HG02623 (cell line): ENCODE data around the gene GRAMD2A.

Source experiments
- ATAC-seq: cut with Tn5 transposase; IDR thresholded peaks from one replicate; pipeline ENCODE4 v1.9.1; 2021; ENCODE audit warnings: moderate library complexity; ENCODE audit not compliant: unreplicated experiment

GRAMD2A gene

GRCh38 chr15:72220687-72221086 lies 23.1 kb upstream of the GRAMD2A start:
- ATAC-seq, result no peak

- ATAC-seq, result no peak
These were observed 19.6 kb upstream of the GRAMD2A start for GRCh38 chr15:72217216-72217615.

DNA sequence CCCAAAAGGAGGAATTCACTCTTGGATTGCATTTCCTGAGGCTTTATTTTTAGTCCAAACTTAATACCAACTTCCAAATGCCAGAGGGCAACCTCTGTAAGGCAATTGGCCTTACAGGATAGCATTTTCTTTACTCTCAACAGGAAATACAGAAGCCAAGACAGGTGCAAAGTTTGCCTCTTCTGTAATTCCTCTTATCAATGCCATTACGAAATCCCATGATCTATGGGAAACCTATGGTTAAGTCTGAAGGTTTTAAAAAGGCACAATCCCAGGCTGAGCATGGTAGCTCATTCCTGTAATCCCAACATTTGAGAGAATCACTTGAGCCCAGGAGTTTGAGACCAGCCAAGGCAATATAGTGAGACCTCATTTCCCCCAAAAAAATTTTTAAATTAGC lies 18.5 kb upstream of the GRAMD2A start:
- no peak for ATAC-seq

GRCh38 chr15:72207558-72208085 lies 10.0 kb upstream of the GRAMD2A start:
- ATAC-seq, result no peak

GRCh38 chr15:72206677-72207000 lies 9.1 kb upstream of the GRAMD2A start:
- ATAC-seq, result no peak

GRCh38 chr15:72205896-72206676 lies 8.5 kb upstream of the GRAMD2A start:
- ATAC-seq, result no peak

- ATAC-seq, result no peak
These were observed 7.7 kb upstream of the GRAMD2A start for GRCh38 chr15:72205273-72205672.

DNA sequence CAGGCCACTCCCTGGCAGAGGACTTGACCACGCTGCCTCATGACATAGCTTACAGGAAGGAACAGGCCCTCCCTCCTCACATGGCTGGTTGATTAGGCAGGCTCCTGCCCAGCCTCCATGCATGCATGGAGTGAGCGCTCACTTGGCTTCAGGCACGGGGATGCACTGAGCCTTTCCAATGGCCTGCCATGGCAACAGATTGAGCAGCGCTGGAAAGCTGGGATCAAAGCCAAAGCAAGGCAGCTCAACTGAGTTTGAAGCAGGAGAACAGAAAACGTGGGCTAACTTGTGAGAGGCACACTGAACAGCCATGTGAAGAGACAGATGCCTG lies 5.9 kb upstream of the GRAMD2A start:
- ATAC-seq, result no peak

GRCh38 chr15:72202801-72203506 lies 5.4 kb upstream of the GRAMD2A start:
- ATAC-seq, result no peak

GRCh38 chr15:72202302-72202701 lies 4.7 kb upstream of the GRAMD2A start:
- no peak for ATAC-seq

DNA sequence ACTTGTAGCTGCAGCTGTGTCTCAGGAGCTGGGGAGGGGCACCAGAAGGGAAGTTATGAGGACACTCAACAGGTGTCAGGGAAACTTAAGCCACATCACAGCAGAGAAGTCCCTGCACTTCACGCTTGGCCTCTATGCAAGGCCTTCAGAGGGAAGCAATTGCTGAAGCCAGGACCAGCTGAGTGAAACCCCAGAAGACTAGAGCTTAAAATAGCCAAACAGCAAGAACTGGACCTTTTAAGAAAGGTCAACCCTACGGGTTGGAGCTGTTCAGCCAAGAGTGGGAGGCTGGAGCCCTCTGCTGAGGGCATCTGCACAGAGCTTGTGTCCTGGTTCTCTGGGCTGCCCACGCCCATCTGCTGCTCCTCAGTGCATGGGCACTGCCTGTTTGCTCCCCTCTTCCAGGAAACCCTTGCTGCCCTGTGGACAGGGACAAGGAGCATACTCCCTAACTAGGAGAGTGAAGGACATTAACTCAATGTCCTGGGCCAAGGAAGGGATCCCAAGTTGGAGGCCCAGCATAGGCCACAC lies 3.9 kb upstream of the GRAMD2A start:
- ATAC-seq, result no peak

DNA sequence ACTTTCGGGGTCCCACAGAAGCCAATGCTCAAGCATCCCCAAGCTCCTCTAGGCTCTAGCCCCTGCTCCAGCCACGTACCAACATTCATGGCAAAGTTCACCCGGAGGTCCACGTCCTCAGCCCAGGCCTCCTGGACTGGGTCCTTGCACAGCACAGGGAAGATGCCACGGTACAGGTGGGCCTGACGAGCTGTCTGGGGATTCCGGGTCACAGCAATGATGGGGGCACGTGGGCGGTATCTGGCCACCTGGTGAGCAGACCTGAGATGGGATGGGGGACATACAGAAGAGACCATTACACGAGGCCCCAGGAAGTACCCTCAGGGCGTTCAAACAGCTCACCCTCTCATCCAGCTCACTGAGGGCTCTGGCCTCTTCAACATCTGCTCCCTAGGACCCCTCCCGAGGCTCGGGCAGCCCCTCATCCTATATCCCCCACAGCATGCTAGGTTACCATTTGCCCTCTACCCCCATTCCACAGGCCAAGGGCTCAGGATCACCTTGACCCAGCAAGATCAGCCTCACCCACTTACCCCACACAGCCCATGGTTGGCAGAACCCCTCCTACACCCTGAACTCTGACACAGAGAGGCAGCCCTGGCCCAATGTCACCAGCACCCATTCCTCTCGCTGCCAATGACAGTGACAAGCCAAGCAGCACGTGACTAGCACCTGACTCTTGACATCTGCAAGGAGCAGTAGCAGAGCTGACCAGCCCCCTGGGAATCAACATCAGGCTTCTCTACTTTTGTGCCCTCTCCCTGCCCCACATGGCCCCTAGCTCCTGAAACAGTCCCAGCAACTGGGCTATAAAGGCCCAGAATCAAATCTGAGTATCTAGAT lies 3.0 kb upstream of the GRAMD2A start:
- ATAC-seq, result no peak

DNA sequence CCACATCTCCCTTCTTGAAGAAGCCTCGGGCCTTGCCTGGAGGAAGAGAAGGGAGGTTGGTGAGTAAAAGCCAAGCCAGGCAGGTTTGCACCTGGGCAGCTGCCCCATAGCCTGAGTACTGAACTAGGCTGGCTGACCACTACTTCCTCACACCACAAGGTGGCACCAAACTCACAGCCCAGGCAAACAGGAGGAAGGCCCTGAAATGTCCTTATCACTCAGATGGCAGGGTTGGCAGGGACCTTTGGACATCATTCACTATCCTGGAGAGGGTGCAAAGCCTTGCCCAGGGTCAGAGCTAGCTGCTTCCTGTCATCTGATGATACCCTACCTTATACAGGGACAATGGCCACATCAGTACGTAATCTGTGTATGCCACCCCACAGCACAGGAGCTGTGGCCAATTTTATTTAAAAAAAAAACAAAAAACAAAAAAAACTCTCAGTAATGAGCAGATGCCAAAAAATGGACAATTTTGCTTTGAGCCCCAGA lies 2.2 kb upstream of the GRAMD2A start:
- ATAC-seq, result no peak

DNA sequence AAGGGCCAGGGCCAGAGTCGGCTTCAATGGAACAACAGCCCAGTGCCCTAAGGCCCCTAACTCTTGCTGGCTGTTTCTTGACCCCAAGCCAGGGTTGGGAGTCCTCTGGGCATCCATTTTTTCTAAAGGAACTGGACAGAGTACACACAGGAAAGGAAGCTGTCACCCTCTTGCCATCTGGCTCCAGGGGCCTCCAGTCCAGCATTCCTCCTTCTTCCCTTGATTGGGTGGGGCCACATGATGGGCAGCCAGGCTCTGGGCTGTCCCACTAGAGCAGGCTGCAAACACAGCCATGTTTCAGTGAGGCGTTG lies 1.6 kb upstream of the GRAMD2A start:
- no peak for ATAC-seq

DNA sequence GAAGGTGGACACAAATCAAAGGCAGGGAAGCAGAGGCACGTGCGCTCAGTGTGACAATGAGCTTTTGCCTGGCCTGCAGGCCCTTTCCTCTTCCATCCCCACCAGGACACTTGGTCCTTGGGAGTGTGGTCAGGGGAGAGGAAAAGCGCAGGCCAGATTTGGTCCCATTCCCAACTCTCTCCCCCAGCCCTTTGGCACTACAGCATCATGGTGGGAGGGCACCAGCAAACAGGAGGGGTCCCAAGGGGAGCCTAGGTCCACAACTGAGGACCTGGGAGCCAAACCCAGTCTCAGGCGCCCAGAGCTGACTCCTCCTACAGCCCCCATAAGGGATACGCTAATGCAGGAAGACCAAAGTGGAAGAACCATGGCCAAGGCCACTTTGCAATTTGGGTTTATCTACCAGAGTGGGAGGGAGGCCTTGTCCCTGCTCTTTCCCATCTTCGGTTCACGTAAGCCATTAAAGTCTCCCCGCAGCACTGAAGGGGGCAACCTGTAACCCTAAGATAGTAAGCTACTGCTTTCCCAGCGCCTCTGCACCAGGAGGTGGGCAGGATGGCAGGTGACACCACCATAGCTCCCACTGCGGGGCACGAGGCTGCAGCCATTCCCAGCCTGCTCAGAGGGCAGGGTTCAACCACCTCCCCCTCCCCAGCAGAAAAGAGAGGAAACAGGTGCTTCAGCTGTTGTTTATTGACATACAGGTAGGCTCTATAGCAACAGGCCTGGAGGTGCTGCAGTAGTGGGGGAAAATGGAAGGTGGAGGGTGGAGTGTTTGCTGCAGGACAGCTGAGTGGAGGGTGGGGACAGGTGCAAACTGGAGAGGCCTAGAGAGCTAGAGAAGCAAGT lies 993 bp upstream of the GRAMD2A start:
- no peak for ATAC-seq

- ATAC-seq, result no peak
These were observed 537 bp downstream of the GRAMD2A start for GRCh38 chr15:72197041-72197459.

DNA sequence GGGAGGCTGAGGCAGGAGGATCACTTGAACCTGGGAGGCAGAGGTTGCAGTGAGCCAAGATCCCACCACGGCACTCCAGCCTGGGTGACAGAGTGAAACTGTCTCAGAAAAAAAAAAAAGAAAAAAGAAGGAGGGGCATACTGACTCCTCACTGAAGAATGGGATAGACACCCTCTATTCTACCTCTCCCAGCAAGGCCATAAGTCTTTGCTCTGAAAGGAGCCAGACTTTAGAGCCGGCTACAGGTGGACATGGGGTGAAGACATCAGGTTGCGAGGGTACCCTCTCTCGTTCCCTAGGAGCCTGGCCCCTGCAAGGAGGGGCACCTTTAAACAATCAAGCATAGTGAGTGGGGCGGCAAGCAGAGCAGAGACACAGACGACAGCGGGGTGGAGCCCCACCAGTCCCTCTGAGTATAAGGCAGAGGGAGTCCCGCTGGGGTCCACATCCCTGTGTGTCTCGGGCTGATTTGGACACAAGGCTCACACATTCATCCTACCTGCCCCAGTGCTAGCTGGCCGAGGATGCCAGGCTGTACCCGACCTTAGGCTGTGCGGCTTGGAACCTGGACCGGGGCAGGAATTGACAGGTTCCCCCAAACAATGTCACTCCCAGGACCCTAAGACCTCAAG lies 1.1 kb downstream of the GRAMD2A start:
- ATAC-seq, result no peak

- ATAC-seq, result no peak
These were observed 2.5 kb downstream of the GRAMD2A start for GRCh38 chr15:72195101-72195511.

DNA sequence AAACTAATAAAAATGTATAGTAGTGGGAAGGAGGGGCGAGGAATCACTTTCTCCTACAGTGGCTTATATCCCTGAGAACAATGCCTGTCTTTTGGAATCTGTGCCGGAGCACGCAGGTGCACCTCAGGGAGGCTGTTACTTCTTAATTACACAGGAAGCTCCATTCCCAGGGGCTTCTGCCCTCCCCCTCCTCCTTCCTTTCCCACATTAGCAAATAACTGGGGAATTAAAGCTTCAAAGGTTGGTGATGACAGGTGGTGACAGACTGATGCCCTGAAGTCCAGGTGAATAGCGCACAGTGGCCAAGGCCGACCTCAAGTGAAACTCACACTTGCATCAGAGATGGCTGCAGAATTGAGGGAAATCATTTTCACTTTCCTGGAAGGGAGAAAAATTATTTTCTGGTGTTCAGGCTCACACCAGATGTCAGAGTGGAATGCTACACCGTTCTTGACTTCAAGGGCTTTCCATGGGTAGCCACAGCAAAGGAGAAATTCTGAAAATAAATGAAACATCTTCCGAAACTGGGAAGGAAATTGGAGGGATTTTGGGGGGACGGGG lies 3.7 kb downstream of the GRAMD2A start:
- ATAC-seq, result no peak

- ATAC-seq, result no peak
These were observed 5.2 kb downstream of the GRAMD2A start for GRCh38 chr15:72192416-72192815.
